Thymus (tissue), 11 donors: ENCODE measurements around the gene ARHGEF1. TPM values are rescaled to one million over a fixed set of nuclear protein-coding genes. Genes with fewer than 3 reads are reported as not detected.

ENCODE experiments used
- DNase-seq, 9 donors: peaks; one replicate each; pipeline ENCODE4 v3.0.0-alpha.2; 2013; ENCODE audit warnings: low spot score in 9 of 9, low read depth in 6 of 9, missing footprints in 1 of 9
- H3K27ac ChIP-seq, 2 donors: one replicate each; pipeline ENCODE4 v1.5.1; 2013; ENCODE audit warnings: control low read depth in 1 of 2, low read depth in 1 of 2, low read length in 1 of 2, mild to moderate bottlenecking in 1 of 2, moderate library complexity in 1 of 2
- H3K27me3 ChIP-seq, 2 donors: one replicate each; pipeline ENCODE4 v1.5.1; 2013; ENCODE audit warnings: low read length in 1 of 2; ENCODE audit not compliant: control insufficient read depth in 2 of 2, insufficient read depth in 1 of 2
- H3K36me3 ChIP-seq, 2 donors: one replicate each; pipeline ENCODE4 v1.5.1; 2013; ENCODE audit warnings: low read length in 1 of 2, mild to moderate bottlenecking in 1 of 2, moderate library complexity in 1 of 2; ENCODE audit not compliant: control insufficient read depth in 2 of 2, insufficient read depth in 2 of 2
- H3K4me1 ChIP-seq, 2 donors: one replicate each; pipeline ENCODE4 v1.5.1; 2013; ENCODE audit warnings: low read length in 2 of 2; ENCODE audit not compliant: control insufficient read depth in 2 of 2, insufficient read depth in 2 of 2
- H3K4me3 ChIP-seq, 2 donors: one replicate each; pipeline ENCODE4 v1.5.1; 2013; ENCODE audit warnings: low read length in 2 of 2, control low read depth in 1 of 2, mild to moderate bottlenecking in 1 of 2
- H3K9me3 ChIP-seq, 2 donors: one replicate each; pipeline ENCODE4 v1.5.1; 2013; ENCODE audit warnings: low read length in 1 of 2, mild to moderate bottlenecking in 1 of 2; ENCODE audit not compliant: control insufficient read depth in 2 of 2, insufficient read depth in 1 of 2
- WGBS: extraction: QIAGEN DNeasy Blood & Tissue Kit; methylation state at CpG from one replicate; pipeline ENCODE4 v1.1.7; 2013; 5-methylcytosine and 5-hydroxymethylcytosine counted together
- polyA plus RNA-seq: library from polyadenylated mRNA; stranded (reverse); fragments of 200-250 nt; gene quantifications from one replicate; pipeline ENCODE4 v1.2.3, GENCODE V29; 2013
- total RNA-seq: library from RNA; stranded (reverse); fragments of 120-200 nt; gene quantifications from one replicate; pipeline ENCODE4 v1.2.4, GENCODE V29; 2013
- donor health status: healthy.

The ARHGEF1 gene
- total and polyA plus RNA-seq, 2 donors, result 94.3 to 630 TPM

DNA sequence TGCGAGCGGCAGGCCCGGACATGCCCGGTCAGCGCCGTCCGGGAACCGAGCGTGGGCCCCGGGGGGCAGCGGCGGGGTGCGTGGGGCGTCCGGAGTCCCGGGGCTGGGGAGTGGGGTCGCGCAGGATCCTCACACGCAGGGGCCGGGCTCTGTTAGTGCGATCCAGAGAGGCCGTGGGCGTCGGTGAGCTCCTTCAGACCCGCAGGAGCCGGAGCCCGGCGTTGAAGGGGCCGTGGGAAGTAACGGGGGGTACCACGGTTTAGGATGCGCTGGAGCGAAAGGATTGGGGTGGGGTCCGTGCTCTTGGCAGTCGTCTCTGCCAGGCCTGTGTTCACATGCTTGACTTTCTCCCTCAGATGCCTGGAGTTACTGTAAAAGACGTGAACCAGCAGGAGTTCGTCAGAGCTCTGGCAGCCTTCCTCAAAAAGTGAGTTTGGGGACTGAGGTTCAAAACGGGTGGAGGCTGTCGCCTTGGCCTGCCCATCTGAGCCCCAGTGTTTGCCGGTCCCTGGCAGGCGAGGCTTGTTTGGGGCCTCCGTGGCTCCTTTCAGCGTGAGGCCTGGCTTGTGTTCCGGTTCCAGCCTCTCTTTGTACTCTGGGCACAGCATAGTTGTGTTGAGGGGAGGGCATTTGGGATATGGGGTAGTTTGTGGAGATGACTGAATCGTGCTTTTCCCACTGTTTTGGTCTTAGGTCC, 22.4 kb upstream of the ARHGEF1 start:
- no peaks in the 10 kb centered on the region for H3K27me3 ChIP-seq
- DNase-seq, result peak in 2 of 9 donors; percentile 20 to 40
- 1% methylated on average over 45 of the region's 45 CpGs for WGBS
- H3K4me3 ChIP-seq, result peak overlapping the region; percentile 61 to 63
- H3K9me3 ChIP-seq, result no peaks in the 10 kb centered on the region
- H3K36me3 ChIP-seq, result peaks cover 39 to 46% of the 10 kb centered on the region in 2 donors
- H3K27ac ChIP-seq, result peak overlapping the region; percentile 70 to 72
- H3K4me1 ChIP-seq, result peaks cover 8 to 28% of the 10 kb centered on the region in 2 donors

DNA sequence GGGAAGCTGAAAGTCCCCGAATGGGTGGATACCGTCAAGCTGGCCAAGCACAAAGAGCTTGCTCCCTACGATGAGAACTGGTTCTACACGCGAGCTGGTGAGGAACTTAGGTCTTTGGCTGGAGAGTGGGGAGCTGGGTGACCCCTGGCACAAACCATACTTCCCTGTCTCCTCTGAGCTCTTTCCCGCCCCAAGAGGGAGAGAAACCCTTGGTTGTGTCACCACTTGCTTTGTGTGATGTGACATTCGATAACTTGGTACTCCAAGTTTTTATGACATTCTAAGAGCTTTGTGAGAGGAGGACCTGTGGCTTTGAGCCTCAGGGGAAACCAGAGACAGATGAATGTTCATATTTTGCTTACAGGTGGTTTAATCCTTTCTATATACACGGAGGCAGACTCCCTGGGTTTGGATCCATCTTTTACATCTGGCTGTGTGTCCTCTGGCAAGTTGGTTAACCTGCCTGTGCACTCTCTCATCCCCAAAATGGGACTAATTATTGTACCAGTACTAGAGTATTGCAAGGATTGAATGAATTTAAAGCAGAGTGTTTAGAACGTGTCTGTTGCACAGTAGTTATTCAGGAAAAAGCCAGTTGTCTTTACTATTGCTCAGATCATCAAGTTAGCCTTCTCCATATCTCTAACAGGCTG, 21.7 kb upstream of the ARHGEF1 start:
- H3K9me3 ChIP-seq, result no peaks in the 10 kb centered on the region
- H3K4me1 ChIP-seq, result peaks cover 8 to 30% of the 10 kb centered on the region in 2 donors
- 55% methylated on average over 9 of the region's 9 CpGs for WGBS
- H3K27ac ChIP-seq, result no peak overlapping the region
- no peak for DNase-seq
- H3K4me3 ChIP-seq, result peak overlapping the region; percentile 61 to 63
- H3K36me3 ChIP-seq, result peaks cover 43 to 48% of the 10 kb centered on the region in 2 donors
- H3K27me3 ChIP-seq, result no peaks in the 10 kb centered on the region

DNA sequence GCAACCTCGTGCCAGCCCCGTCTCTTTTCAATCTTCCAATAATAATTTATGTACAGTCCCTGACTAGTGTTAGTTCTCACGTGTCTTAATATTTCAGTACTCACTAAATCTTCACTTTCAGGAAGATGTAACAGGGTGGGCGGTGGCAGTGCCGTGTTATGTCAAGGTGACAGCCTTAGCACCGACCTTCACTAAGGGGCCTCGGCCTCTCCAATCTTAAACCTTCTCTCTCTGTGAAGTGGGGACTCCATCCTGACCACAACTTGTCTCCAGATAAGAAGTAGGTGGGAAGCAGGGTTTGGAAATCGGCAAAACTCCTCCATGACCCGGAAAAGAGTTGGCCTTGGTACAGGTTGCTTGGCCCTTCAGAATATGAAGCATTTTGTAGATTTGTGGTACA, 21.1 kb upstream of the ARHGEF1 start:
- DNase-seq, result no peak
- Histone ChIP-seq H3K4me1 (peaks cover 8 to 32% of the 10 kb centered on the region in 2 donors), H3K27me3 (no peaks in the 10 kb centered on the region), H3K27ac (no peak overlapping the region), H3K4me3 (no peak overlapping the region), H3K9me3 (no peaks in the 10 kb centered on the region), H3K36me3 (peaks cover 47 to 52% of the 10 kb centered on the region in 2 donors)
- 95% methylated on average over 9 of the region's 9 CpGs for WGBS

DNA sequence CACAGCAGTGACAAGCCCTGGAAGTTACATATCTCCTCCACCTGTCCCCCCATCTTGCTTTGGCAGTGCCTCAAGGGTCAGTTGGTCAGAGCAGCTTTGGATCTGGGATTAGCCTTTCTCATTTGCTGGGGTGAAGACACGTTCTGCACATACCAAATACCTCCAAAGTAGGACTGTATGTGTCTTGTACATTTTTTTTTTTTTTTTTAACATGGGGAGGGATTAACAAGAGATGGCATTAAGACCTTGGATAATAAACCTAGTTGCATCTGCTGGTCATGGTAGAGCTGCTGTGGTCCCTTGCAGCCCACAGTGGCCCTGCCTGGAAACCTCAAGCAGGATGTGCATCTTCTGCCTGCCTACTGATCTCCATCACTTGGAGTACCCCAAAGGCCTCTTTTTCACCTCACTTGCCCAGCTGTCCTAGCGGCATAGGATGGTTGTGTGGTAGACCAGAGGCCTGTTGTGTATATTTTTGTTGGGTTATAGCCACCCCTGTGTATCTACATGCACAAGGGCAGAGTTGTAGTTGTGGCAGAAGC, 20.5 kb upstream of the ARHGEF1 start:
- Histone ChIP-seq H3K4me3 (no peak overlapping the region), H3K27me3 (no peaks in the 10 kb centered on the region), H3K27ac (no peak overlapping the region), H3K4me1 (peaks cover 8 to 34% of the 10 kb centered on the region in 2 donors), H3K36me3 (peaks cover 47 to 59% of the 10 kb centered on the region in 2 donors), H3K9me3 (no peaks in the 10 kb centered on the region)
- whole genome bisulfite sequencing, result 94% methylated on average over 2 of the region's 2 CpGs
- DNase-seq, result no peak

DNA sequence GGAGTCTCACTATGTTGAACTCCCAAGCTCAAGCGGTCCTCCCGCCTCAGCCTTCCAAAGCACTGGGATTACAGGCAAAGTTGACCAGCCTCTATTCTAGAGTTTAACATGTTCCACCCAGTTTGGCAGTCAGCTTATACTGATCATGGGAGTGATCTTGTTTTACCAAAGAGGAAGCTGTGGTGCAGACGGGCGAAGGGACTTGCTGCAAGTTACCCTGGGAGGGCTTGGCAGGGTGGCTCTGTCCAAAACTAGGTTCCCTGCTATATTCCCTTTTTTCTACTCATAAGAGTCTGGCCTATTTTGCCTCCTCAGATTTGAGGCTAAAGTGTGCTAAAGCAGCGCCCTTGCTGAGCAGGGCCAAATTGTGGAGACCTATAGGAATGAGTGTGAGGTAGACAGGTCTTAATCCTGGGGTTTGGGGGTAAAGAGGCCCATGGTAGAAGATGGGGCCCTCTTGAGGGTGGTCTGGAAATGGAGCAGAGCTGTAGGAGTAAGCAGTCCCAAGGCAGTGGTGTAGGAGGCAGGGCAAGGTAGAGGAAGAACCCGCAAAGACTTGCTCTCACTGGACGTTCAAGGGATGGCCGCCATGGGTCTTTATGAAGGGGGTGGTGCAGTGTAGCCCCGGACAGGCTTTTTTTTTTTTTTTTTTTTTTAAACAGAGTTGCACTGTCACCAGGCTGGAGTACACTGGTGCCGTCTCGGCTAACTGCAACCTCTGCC, 19.6 kb upstream of the ARHGEF1 start:
- WGBS, result 95% methylated on average over 11 of the region's 11 CpGs
- H3K36me3 ChIP-seq, result peaks cover 54 to 68% of the 10 kb centered on the region in 2 donors
- no peaks in the 10 kb centered on the region for H3K9me3 ChIP-seq
- no peak overlapping the region for H3K4me3 ChIP-seq
- H3K4me1 ChIP-seq, result peaks cover 8 to 43% of the 10 kb centered on the region in 2 donors
- no peaks in the 10 kb centered on the region for H3K27me3 ChIP-seq
- H3K27ac ChIP-seq, result no peak overlapping the region
- no peak for DNase-seq

DNA sequence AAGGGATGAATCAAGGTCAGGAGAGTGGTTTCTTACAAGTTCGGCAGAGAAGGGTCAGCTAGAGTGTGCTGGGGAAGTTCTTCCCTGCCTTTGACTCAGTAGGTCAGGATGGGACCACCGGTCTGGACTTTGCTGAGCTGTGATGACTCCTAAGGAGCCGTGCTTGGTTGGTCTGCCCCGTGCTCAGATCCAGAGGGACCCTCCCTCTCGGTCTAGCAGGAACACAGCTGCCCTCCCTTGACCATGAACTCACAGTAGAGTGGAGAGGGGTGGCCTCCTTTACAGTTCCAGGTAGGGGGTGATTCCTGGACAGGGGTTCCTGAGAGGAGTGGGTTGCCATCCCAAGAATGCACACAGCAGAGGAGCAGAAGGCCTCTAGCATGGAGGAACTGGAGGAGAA, 18.6 kb upstream of the ARHGEF1 start:
- Histone ChIP-seq H3K9me3 (no peaks in the 10 kb centered on the region), H3K27me3 (no peaks in the 10 kb centered on the region), H3K4me3 (no peak overlapping the region), H3K36me3 (peaks cover 64 to 78% of the 10 kb centered on the region in 2 donors), H3K4me1 (peaks cover 8 to 49% of the 10 kb centered on the region in 2 donors), H3K27ac (no peak overlapping the region)
- 99% methylated on average over 5 of the region's 5 CpGs for WGBS
- no peak for DNase-seq

DNA sequence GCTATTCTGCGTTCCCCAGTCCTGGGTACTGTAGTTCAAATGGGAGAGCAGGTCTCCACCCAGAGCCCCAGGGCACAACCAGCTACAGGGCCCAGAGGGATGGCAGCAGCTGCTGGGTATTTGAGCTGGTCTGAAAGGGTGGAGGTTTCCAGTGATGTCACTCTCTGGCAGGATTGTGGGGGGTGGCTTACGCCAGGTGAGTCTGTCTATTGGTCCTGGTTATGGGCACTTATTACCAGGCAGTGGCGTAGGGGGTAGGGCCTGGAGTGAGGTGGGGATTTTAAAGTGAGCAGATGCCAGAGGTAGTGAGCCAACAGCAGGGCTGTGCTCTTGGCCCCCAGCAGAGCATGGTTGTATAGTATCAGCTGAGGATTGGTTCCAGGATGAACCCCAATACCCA, 16.7 kb upstream of the ARHGEF1 start:
- Histone ChIP-seq H3K36me3 (peaks cover 76 to 91% of the 10 kb centered on the region in 2 donors), H3K27me3 (no peaks in the 10 kb centered on the region), H3K4me3 (no peak overlapping the region), H3K9me3 (no peaks in the 10 kb centered on the region), H3K4me1 (peaks cover 8 to 61% of the 10 kb centered on the region in 2 donors), H3K27ac (no peak overlapping the region)
- WGBS, result 97% methylated on average over 3 of the region's 3 CpGs
- DNase-seq, result no peak

DNA sequence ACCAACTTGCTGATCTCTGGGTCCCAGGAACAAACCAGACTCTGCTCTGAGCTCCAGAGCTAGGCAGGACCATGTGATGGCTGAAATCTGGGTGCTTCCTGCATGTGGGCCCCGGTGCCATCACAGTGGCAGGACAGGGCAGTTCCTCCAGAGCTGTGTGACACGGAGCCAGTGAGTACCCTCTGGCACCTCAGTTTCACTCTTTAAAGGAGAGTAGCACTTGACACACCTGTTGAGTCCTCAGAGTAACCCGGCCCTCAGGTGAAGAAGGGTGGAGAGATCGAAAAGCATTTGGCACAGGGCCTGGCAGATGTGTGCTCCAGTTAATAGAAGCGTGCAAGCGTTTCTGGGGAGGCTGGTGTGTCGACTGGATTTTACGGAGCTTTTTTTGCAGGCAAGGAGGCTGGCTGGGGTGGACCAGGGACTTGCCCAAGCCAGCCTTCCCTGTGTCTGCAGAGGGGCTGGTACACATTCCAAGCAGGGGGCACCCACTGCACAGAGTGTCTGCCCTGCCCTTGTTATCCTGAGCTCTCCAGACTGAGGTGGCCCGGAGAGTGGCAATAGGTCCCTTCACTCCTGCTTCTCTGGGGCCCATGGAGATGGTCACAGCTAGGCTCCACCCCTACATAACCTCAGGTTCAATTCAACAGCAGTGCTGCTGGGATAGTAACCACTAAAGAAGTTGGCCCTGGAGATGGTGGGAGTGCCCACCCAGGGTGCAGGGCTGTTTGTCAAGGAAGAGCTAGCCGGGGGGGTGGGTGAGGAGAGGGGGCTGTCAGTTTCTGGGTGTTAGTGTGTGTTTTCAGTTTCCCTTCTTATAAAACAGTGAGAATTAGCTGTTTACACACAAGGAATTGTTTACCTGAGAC, 14.6 kb upstream of the ARHGEF1 start:
- Histone ChIP-seq H3K36me3 (peaks cover 65 to 85% of the 10 kb centered on the region in 2 donors), H3K27ac (no peak overlapping the region), H3K9me3 (no peaks in the 10 kb centered on the region), H3K27me3 (no peaks in the 10 kb centered on the region), H3K4me3 (no peak overlapping the region), H3K4me1 (peaks cover 13 to 64% of the 10 kb centered on the region in 2 donors)
- DNase-seq, result no peak
- WGBS, result 94% methylated on average over 10 of the region's 10 CpGs
